KMS-11 (cell line): ENCODE data around the gene IL17RE.

Experiments
- H2AFZ ChIP-seq: fragments of 200-600 bp; sonication (generic); 2 replicates; pipeline ENCODE4 v1.6.1; 2016; ENCODE audit warnings: antibody characterized with exemption, mixed run types, low read depth
- H3K27ac ChIP-seq: fragments of 200-600 bp; sonication (generic); 2 replicates; pipeline ENCODE4 v1.6.1; 2016; ENCODE audit warnings: mild to moderate bottlenecking, mixed run types
- H3K27me3 ChIP-seq: fragments of 200-600 bp; sonication (generic); 2 replicates; pipeline ENCODE4 v1.6.1; 2017; ENCODE audit warnings: mild to moderate bottlenecking, low read depth, mixed run types, moderate library complexity; ENCODE audit not compliant: insufficient read depth
- H3K36me3 ChIP-seq: fragments of 200-600 bp; sonication (generic); 2 replicates; pipeline ENCODE4 v1.6.1; 2017; ENCODE audit warnings: mild to moderate bottlenecking, mixed run types; ENCODE audit not compliant: insufficient read depth
- H3K4me1 ChIP-seq: fragments of 200-600 bp; sonication (generic); 2 replicates; pipeline ENCODE4 v1.6.1; 2016; ENCODE audit warnings: mild to moderate bottlenecking, low read depth, mixed run types; ENCODE audit not compliant: poor library complexity, severe bottlenecking
- H3K4me2 ChIP-seq: fragments of 200-600 bp; sonication (generic); 2 replicates; pipeline ENCODE4 v1.7.0; 2016; ENCODE audit warnings: mild to moderate bottlenecking, mixed run types
- H3K4me3 ChIP-seq: fragments of 200-600 bp; sonication (generic); IDR thresholded peaks from 2 replicates; pipeline ENCODE4 v1.6.1; 2017; ENCODE audit warnings: low read depth, low read length, mixed read lengths; ENCODE audit not compliant: insufficient read depth
- H3K79me2 ChIP-seq: fragments of 200-600 bp; sonication (generic); 2 replicates; pipeline ENCODE4 v1.6.1; 2016; ENCODE audit warnings: low read depth, mixed run types; ENCODE audit not compliant: insufficient read depth
- H3K9ac ChIP-seq: fragments of 200-600 bp; sonication (generic); 2 replicates; pipeline ENCODE4 v1.6.1; 2016; ENCODE audit warnings: mild to moderate bottlenecking, mixed run types
- H4K20me1 ChIP-seq: fragments of 200-600 bp; sonication (generic); 2 replicates; pipeline ENCODE4 v1.6.1; 2016; ENCODE audit warnings: mild to moderate bottlenecking, mixed run types; ENCODE audit not compliant: insufficient read depth
- CTCF ChIP-seq: fragments of 200-600 bp; sonication (generic); conservative IDR thresholded peaks from 2 replicates; pipeline ENCODE4 v1.6.1; 2017; ENCODE audit warnings: low read depth, mild to moderate bottlenecking, antibody characterized with exemption, low read length, moderate library complexity, mixed read lengths

IL17RE gene

DNA sequence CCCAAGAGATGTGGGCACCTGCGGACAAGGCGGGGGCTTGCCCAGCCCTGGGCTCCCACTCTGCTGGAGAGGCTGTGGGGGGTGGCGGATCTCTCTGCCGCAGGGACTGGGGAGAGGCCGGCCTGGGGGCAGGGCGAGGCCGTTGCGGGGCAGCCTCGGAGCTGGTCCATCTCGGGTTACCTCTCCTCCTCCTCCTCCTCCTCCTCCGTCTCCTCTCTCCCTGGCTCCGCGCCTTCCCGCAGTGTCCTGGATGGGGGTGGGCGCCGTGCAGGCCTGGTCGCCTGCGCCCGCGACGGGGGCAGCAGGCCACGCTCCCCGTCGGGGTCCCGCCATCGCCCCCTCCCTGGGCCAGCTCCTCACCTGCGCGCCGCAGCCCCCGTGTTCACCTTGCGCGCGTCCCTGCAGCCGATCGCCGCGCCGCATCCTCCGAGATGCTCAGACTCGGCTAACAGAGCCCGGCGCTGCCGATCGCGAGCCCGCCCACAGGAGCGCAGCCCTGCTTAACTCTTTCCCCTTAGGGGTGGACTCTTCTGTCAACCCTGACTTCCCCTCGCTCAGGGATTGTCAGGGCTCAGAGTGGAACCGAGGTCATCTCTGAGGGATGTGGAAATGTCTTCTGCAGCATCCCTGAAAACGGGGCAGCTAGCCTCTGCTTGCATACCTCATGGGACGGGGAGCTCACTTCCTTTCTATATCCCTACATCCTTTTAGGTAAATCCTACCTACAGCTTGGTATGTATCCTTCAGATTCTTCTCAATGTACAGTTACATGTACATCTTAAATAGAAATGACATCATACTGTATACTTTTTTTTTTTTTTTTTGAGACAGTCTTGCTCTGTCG, 49.5 kb downstream of the IL17RE start, which contains the start of gene PRRT3:
TSS of gene PRRT3 (minus strand) at position 447 of the 844 bp plus-strand sequence. CDS start 2,293 bp downstream, outside the sequence.
- H2AFZ ChIP-seq: peak within 1 kb of the TSS; percentile 47; the same call in 1 of the 2 replicates

DNA sequence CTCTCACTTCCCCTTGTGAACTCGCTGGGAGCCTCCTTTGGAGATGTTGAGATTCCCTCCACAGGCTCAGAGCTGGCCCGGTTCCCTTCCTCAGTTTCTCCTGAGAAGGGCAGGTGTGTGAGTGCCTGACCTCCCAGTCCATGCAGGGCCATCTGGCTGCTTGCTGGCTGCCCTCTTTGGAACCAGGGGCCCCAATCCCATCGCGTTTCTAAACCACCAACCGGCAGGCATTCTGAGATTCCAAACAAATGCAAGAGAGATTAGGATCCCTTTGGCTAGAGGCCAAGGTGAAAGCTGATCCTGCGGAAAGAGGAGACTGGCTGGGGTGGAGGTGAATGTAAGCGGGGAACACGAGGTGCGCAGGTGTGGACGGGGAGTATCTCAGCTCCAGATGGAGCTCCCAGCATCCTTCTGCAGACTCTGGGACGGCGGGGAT, 52.4 kb downstream of the IL17RE start:
- Histone ChIP-seq H3K36me3 (no peaks in the 10 kb centered on the region), H3K4me2 (no peak overlapping the region), H3K4me3 (no peak overlapping the region)

More for the DNA sequence above, 49.5 kb downstream of the IL17RE start, which contains the start of gene PRRT3:
- no peaks in the 10 kb centered on the region for H3K27me3 ChIP-seq
- no peaks in the 10 kb centered on the region for H4K20me1 ChIP-seq
- no peaks in the 10 kb centered on the region for H3K36me3 ChIP-seq
- no peak within 1 kb of the TSS for H3K9ac ChIP-seq
- no peaks in the 10 kb centered on the region for H3K79me2 ChIP-seq
- peaks cover 5% of the 10 kb centered on the region for H3K4me1 ChIP-seq
- no peak for TF ChIP-seq CTCF
- H3K27ac ChIP-seq: no peak within 1 kb of the TSS
- peak within 1 kb of the TSS; percentile 45 for H3K4me2 ChIP-seq
- H3K4me3 ChIP-seq: peak within 1 kb of the TSS; percentile 22

GRCh38 chr3:9955611-9956352, 53.1 kb downstream of the IL17RE start:
- Histone ChIP-seq H2AFZ (no peak overlapping the region), H4K20me1 (no peaks in the 10 kb centered on the region), H3K4me1 (peaks cover 5% of the 10 kb centered on the region), H3K79me2 (no peaks in the 10 kb centered on the region), H3K4me2 (no peak overlapping the region), H3K4me3 (no peak overlapping the region), H3K27ac (no peak overlapping the region), H3K9ac (no peak overlapping the region), H3K27me3 (no peaks in the 10 kb centered on the region), H3K36me3 (no peaks in the 10 kb centered on the region)
- no peak for TF ChIP-seq CTCF

More for the DNA sequence above, 52.4 kb downstream of the IL17RE start:
- Histone ChIP-seq H3K27me3 (no peaks in the 10 kb centered on the region), H3K9ac (no peak overlapping the region), H3K27ac (no peak overlapping the region), H2AFZ (no peak overlapping the region), H3K4me1 (peaks cover 5% of the 10 kb centered on the region), H4K20me1 (no peaks in the 10 kb centered on the region), H3K79me2 (no peaks in the 10 kb centered on the region)
- TF ChIP-seq CTCF: no peak

- Histone ChIP-seq H3K27ac (no peak overlapping the region), H3K4me2 (no peak overlapping the region), H2AFZ (no peak overlapping the region), H3K79me2 (no peaks in the 10 kb centered on the region), H3K4me1 (no peaks in the 10 kb centered on the region), H3K36me3 (no peaks in the 10 kb centered on the region), H3K4me3 (no peak overlapping the region), H4K20me1 (no peaks in the 10 kb centered on the region), H3K27me3 (no peaks in the 10 kb centered on the region), H3K9ac (no peak overlapping the region)
- TF ChIP-seq CTCF: no peak
Measured at GRCh38 chr3:9957214-9957613, 54.6 kb downstream of the IL17RE start.
